IMR-90 (cell line): ENCODE measurements around the gene IGF2BP3. TPM values are rescaled to one million over a fixed set of nuclear protein-coding genes. Genes with fewer than 3 reads are reported as not detected.
A peak's percentile ranks its signal among the peaks of the same experiment; 100 is the strongest.

Experiments
- ATAC-seq: fragments of 200-7000 bp; cut with Tn5 transposase; 2 replicates; pipeline ENCODE4 v1.9.1; 2020; ENCODE audit warnings: low read depth, mild to moderate bottlenecking, moderate library complexity
- BruUV-seq: library from RNA; stranded (reverse); fragments of 400-500 nt; replicated peaks from 2 replicates; lab custom pipeline; 2021; lab: Mats Ljungman, UMichigan
- CTCF ChIA-PET: fragments of 300-600 bp; formaldehyde crosslinking; extraction: SDS; loops from one replicate; lab custom pipeline; 2021; ENCODE audit warnings: antibody characterized with exemption; lab: Yijun Ruan, JAX
- POLR2A ChIA-PET: fragments of 300-600 bp; sonication (Branson Sonifier 250); formaldehyde crosslinking; loops from one replicate; lab custom pipeline; 2022; ENCODE audit warnings: antibody characterized with exemption; ENCODE audit not compliant: unreplicated experiment; lab: Charles Lee
- DNase-seq: peaks from one replicate; pipeline ENCODE4 v3.0.0; 2013
- H2AFZ ChIP-seq: replicated peaks from 2 replicates; pipeline ENCODE3; 2013; ENCODE audit warnings: low read length, mild to moderate bottlenecking; ENCODE audit not compliant: poor library complexity
- H2AK5ac ChIP-seq: 2 replicates; pipeline ENCODE4 v1.6.1; 2013; ENCODE audit warnings: low read depth, low read length, inconsistent platforms
- H2AK9ac ChIP-seq: replicated peaks from 2 replicates; pipeline ENCODE3; 2013; ENCODE audit warnings: mild to moderate bottlenecking, low read depth, low read length, moderate library complexity; ENCODE audit not compliant: poor library complexity
- H2BK120ac ChIP-seq: 2 replicates; pipeline ENCODE4 v1.6.1; 2013; ENCODE audit warnings: low read depth, low read length, inconsistent platforms
- H2BK15ac ChIP-seq: 3 replicates; pipeline ENCODE4 v1.6.1; 2013; ENCODE audit warnings: low read depth, low read length, inconsistent platforms
- H2BK20ac ChIP-seq: 2 replicates; pipeline ENCODE4 v1.6.1; 2013; ENCODE audit warnings: low read depth, mild to moderate bottlenecking, inconsistent platforms, low read length, moderate library complexity
- H2BK5ac ChIP-seq: 2 replicates; pipeline ENCODE4 v1.6.1; 2013; ENCODE audit warnings: mild to moderate bottlenecking, low read depth, low read length, inconsistent platforms; ENCODE audit not compliant: poor library complexity, severe bottlenecking
- H3K14ac ChIP-seq: replicated peaks from 2 replicates; pipeline ENCODE4 v1.6.1; 2013; ENCODE audit warnings: low read depth, low read length, inconsistent platforms
- H3K18ac ChIP-seq: 2 replicates; pipeline ENCODE4 v1.6.1; 2013; ENCODE audit warnings: low read depth, low read length, control low read depth
- H3K23ac ChIP-seq: 2 replicates; pipeline ENCODE4 v1.6.1; 2013; ENCODE audit warnings: low read depth, low read length, inconsistent platforms
- H3K27ac ChIP-seq: 2 replicates; pipeline ENCODE4 v1.5.1; 2013; ENCODE audit warnings: mild to moderate bottlenecking, control low read depth, low read length; ENCODE audit not compliant: insufficient read depth
- H3K27me3 ChIP-seq: 2 replicates; pipeline ENCODE4 v1.6.1; 2013; ENCODE audit warnings: low read length; ENCODE audit not compliant: control insufficient read depth, insufficient read depth
- H3K36me3 ChIP-seq: 2 replicates; pipeline ENCODE4 v1.6.1; 2013; ENCODE audit warnings: low read length, mixed read lengths; ENCODE audit not compliant: control insufficient read depth, insufficient read depth
- H3K4ac ChIP-seq: 2 replicates; pipeline ENCODE4 v1.6.1; 2013; ENCODE audit warnings: low read depth, low read length, inconsistent platforms
- H3K4me1 ChIP-seq: 2 replicates; pipeline ENCODE4 v1.6.1; 2013; ENCODE audit warnings: low read length, mixed read lengths; ENCODE audit not compliant: control insufficient read depth, insufficient read depth
- H3K4me2 ChIP-seq: 2 replicates; pipeline ENCODE4 v1.6.1; 2013; ENCODE audit warnings: low read depth, mild to moderate bottlenecking, control low read depth, low read length, moderate library complexity
- H3K4me3 ChIP-seq: 2 replicates; pipeline ENCODE4 v1.5.1; 2013; ENCODE audit warnings: low read depth, mild to moderate bottlenecking, control low read depth, low read length, moderate library complexity; ENCODE audit not compliant: insufficient read depth
- H3K56ac ChIP-seq: 2 replicates; pipeline ENCODE4 v1.6.1; 2013; ENCODE audit warnings: low read length, inconsistent platforms; ENCODE audit not compliant: insufficient read depth; ENCODE audit errors: extremely low read depth
- H3K79me1 ChIP-seq, 2 experiments: 2 replicates each; pipeline ENCODE4 v1.6.1; 2013; ENCODE audit warnings: low read length in 2 of 2, inconsistent platforms in 1 of 2, low read depth in 1 of 2
- H3K9ac ChIP-seq: 2 replicates; pipeline ENCODE4 v1.6.1; 2013; ENCODE audit warnings: low read depth, low read length, control low read depth
- H3K9me1 ChIP-seq: 2 replicates; pipeline ENCODE4 v1.6.1; 2013; ENCODE audit warnings: low read length, inconsistent platforms; ENCODE audit not compliant: insufficient read depth
- H3K9me3 ChIP-seq: 2 replicates; pipeline ENCODE4 v1.6.1; 2013; ENCODE audit warnings: low read length; ENCODE audit not compliant: control insufficient read depth, insufficient read depth
- H4K20me1 ChIP-seq: 2 replicates; pipeline ENCODE4 v1.6.1; 2013; ENCODE audit warnings: low read length, inconsistent platforms; ENCODE audit not compliant: insufficient read depth
- H4K5ac ChIP-seq: 2 replicates; pipeline ENCODE4 v1.6.1; 2013; ENCODE audit warnings: mild to moderate bottlenecking, low read depth, low read length, control low read depth
- H4K8ac ChIP-seq, 2 experiments: 2 replicates each; pipeline ENCODE4 v1.6.1; 2013; ENCODE audit warnings: low read depth in 2 of 2, low read length in 2 of 2, control low read depth in 1 of 2, inconsistent platforms in 1 of 2
- H4K91ac ChIP-seq: 2 replicates; pipeline ENCODE4 v1.6.1; 2013; ENCODE audit warnings: low read depth, low read length, inconsistent platforms; ENCODE audit not compliant: insufficient read depth
- BHLHE40 ChIP-seq: fragments of 150-350 bp; IDR thresholded peaks from 2 replicates; pipeline ENCODE4 v1.6.1; 2016; ENCODE audit warnings: mild to moderate bottlenecking, low read depth, low read length
- CEBPB ChIP-seq: IDR thresholded peaks from 2 replicates; pipeline ENCODE4 v1.6.1; 2012; ENCODE audit warnings: low read depth, low read length, improper control_type of control experiment
- MAFK ChIP-seq: IDR thresholded peaks from 2 replicates; pipeline ENCODE4 v1.6.1; 2012; ENCODE audit warnings: low read depth, low read length, improper control_type of control experiment
- MAZ ChIP-seq: IDR thresholded peaks from 2 replicates; pipeline ENCODE4 v1.6.1; 2012; ENCODE audit warnings: low read depth, mild to moderate bottlenecking, low read length, improper control_type of control experiment, moderate library complexity, borderline replicate concordance
- POLR2A ChIP-seq: IDR thresholded peaks from 2 replicates; pipeline ENCODE4 v1.6.1; 2012; ENCODE audit warnings: mild to moderate bottlenecking, low read depth, low read length
- RCOR1 ChIP-seq: IDR thresholded peaks from 2 replicates; pipeline ENCODE4 v1.6.1; 2012; ENCODE audit warnings: mild to moderate bottlenecking, low read length, improper control_type of control experiment; ENCODE audit not compliant: insufficient replicate concordance
- RFX5 ChIP-seq: IDR thresholded peaks from 2 replicates; pipeline ENCODE4 v1.8.0; 2012; ENCODE audit warnings: low read depth, mild to moderate bottlenecking, low read length, moderate library complexity
- SMC3 ChIP-seq: fragments of 150-350 bp; IDR thresholded peaks from 2 replicates; pipeline ENCODE4 v1.6.1; 2016; ENCODE audit warnings: low read depth, mild to moderate bottlenecking, antibody characterized with exemption, low read length, moderate library complexity
- WGBS, 2 experiments: methylation state at CpG; one replicate each; pipeline versions ENCODE4 v1.1.5 to v1.1.7; 2013; ENCODE audit warnings: missing lambda C conversion rate in 2 of 2; ENCODE audit not compliant: insufficient read length in 1 of 2; ENCODE audit errors: extremely low coverage in 2 of 2; 5-methylcytosine and 5-hydroxymethylcytosine counted together
- dilution Hi-C: fragments of 300-500 bp; cut with HindIII; formaldehyde crosslinking; loops from one replicate; pipeline ENCODE4 v1.14.3; 2018; ENCODE audit warnings: low sequenced_read_pairs; ENCODE audit not compliant: unreplicated experiment
- in situ Hi-C: fragments of 300-500 bp; cut with MboI; formaldehyde crosslinking; loops from 3 replicates; pipeline ENCODE4 v1.14.3; 2019; ENCODE audit warnings: low sequenced_read_pairs, inconsistent platforms, mixed read lengths
- intact Hi-C: fragments of 100-400 bp; cut with micrococcal nuclease; formaldehyde crosslinking; loops from 2 replicates; pipeline ENCODE4 v1.10.0; 2022
- polyA plus RNA-seq, 3 experiments: library from polyadenylated mRNA; depleted of rRNA; stranded (reverse); fragments of >200 nt; gene quantifications; 2 replicates each; pipeline ENCODE4 v1.2.3, GENCODE V29; 2012; ENCODE audit warnings: low replicate concordance in 1 of 3
- total RNA-seq: library from RNA; depleted of rRNA; stranded (reverse); fragments of >200 nt; gene quantifications from 2 replicates; pipeline ENCODE4 v1.2.3, GENCODE V29; 2012
- TF ChIP-seq, protein P1 (sequence below): fragments of 150-350 bp; IDR thresholded peaks from 2 replicates; pipeline ENCODE4 v1.6.1; 2017; ENCODE audit warnings: mild to moderate bottlenecking, antibody characterized with exemption, low read length, low read depth
- TF ChIP-seq, protein P2 (sequence below): conservative IDR thresholded peaks from 2 replicates; pipeline ENCODE4 v1.5.1; 2012; ENCODE audit warnings: mild to moderate bottlenecking, low read depth, low read length, improper control_type of control experiment
- TF ChIP-seq, protein P3 (sequence below): fragments of 150-350 bp; IDR thresholded peaks from 2 replicates; pipeline ENCODE4 v1.6.1; 2016; ENCODE audit warnings: low read depth, mild to moderate bottlenecking, low read length, moderate library complexity, borderline replicate concordance

Gene IGF2BP3
- total and polyA plus RNA-seq, 2 of the 4 experiments (the other 2 are of a cell fraction): 50.9 to 59.3 TPM

DNA sequence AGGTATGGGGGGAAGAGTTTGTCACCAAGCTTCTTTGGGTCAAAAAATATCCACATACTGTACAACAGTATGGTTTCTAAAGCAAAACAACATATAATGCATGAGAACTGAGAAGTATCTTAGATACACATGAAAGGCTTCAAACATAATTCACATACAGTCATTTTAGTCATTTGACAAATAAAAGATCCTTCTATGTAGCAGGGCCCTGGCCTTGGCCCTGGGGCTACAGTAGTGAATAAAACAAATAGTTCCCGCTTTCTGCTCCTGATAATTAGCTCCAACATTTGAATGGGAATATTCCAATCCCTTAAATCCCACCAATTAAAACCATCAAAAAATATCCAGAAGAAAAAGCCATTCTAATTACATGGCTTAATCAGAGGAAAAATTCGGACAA is 119.8 kb downstream of the IGF2BP3 start:
- BruUV-seq: no TSS peak

More for the DNA sequence above, 119.8 kb downstream of the IGF2BP3 start:
- no peak for TF ChIP-seq SMC3
- TF ChIP-seq RFX5: no peak
- TF ChIP-seq BHLHE40: no peak
- TF ChIP-seq CEBPB: no peak
- TF ChIP-seq RCOR1: no peak
- no peak for TF ChIP-seq MAFK
- TF ChIP-seq, protein P1, sequence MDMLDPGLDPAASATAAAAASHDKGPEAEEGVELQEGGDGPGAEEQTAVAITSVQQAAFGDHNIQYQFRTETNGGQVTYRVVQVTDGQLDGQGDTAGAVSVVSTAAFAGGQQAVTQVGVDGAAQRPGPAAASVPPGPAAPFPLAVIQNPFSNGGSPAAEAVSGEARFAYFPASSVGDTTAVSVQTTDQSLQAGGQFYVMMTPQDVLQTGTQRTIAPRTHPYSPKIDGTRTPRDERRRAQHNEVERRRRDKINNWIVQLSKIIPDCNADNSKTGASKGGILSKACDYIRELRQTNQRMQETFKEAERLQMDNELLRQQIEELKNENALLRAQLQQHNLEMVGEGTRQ: no peak
- TF ChIP-seq MAZ: no peak
- no peak for TF ChIP-seq POLR2A
- TF ChIP-seq, protein P2, sequence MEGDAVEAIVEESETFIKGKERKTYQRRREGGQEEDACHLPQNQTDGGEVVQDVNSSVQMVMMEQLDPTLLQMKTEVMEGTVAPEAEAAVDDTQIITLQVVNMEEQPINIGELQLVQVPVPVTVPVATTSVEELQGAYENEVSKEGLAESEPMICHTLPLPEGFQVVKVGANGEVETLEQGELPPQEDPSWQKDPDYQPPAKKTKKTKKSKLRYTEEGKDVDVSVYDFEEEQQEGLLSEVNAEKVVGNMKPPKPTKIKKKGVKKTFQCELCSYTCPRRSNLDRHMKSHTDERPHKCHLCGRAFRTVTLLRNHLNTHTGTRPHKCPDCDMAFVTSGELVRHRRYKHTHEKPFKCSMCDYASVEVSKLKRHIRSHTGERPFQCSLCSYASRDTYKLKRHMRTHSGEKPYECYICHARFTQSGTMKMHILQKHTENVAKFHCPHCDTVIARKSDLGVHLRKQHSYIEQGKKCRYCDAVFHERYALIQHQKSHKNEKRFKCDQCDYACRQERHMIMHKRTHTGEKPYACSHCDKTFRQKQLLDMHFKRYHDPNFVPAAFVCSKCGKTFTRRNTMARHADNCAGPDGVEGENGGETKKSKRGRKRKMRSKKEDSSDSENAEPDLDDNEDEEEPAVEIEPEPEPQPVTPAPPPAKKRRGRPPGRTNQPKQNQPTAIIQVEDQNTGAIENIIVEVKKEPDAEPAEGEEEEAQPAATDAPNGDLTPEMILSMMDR: no peak
- TF ChIP-seq, protein P3, sequence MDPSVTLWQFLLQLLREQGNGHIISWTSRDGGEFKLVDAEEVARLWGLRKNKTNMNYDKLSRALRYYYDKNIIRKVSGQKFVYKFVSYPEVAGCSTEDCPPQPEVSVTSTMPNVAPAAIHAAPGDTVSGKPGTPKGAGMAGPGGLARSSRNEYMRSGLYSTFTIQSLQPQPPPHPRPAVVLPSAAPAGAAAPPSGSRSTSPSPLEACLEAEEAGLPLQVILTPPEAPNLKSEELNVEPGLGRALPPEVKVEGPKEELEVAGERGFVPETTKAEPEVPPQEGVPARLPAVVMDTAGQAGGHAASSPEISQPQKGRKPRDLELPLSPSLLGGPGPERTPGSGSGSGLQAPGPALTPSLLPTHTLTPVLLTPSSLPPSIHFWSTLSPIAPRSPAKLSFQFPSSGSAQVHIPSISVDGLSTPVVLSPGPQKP: no peak
- ChIA-PET POLR2A (no interaction called here), CTCF (no interaction called here)
- H3K9me3 ChIP-seq: no peaks in the 10 kb centered on the region
- no peaks in the 10 kb centered on the region for H3K27me3 ChIP-seq
- H3K4ac ChIP-seq: peak overlapping the region; percentile 38; the same call in 1 of the 2 replicates
- H3K56ac ChIP-seq: peak overlapping the region; percentile 43; the same call in 1 of the 2 replicates
- H3K18ac ChIP-seq: peak overlapping the region; percentile 26; the same call in 1 of the 2 replicates
- H3K9me1 ChIP-seq: peaks cover 28% of the 10 kb centered on the region
- intact Hi-C loops: no loop called here
- H4K20me1 ChIP-seq: peaks cover 4% of the 10 kb centered on the region; the same call in 1 of the 2 replicates
- no peak overlapping the region for H3K4me2 ChIP-seq
- DNase-seq (no peak), ATAC-seq (no peak)
- no CpG with 5 or more reads among the region's 2 CpGs for WGBS, 2 experiments
- peaks cover 7% of the 10 kb centered on the region for H3K36me3 ChIP-seq
- H3K27ac ChIP-seq: no peak overlapping the region
- in situ Hi-C loops: no loop called here
- peak overlapping the region; percentile 25; the same call in 1 of the 2 replicates for H4K5ac ChIP-seq
- H2AK5ac ChIP-seq: peak overlapping the region; percentile 72; the same call in 1 of the 2 replicates
- H3K9ac ChIP-seq: no peak overlapping the region
- H2BK20ac ChIP-seq: 0 out of 2 replicates have a peak overlapping the region, but pooled peaks have one; percentile 43
- H3K4me1 ChIP-seq: peaks cover 18% of the 10 kb centered on the region
- H2AK9ac ChIP-seq: no peak overlapping the region
- no peak overlapping the region for H3K4me3 ChIP-seq
- peak overlapping the region; percentile 72; the same call in 1 of the 3 replicates for H2BK15ac ChIP-seq
- H2AFZ ChIP-seq: no peak overlapping the region
- peaks cover 21 to 75% of the 10 kb centered on the region in 2 experiments for H3K79me1 ChIP-seq
- H3K14ac ChIP-seq: peak overlapping the region; percentile 61
- H2BK5ac ChIP-seq: peak overlapping the region; percentile 69
- H3K23ac ChIP-seq: no peak overlapping the region
- dilution Hi-C loops: no loop called here
- peak overlapping the region; percentile 87; the same call in 1 of the 2 replicates for H2BK120ac ChIP-seq
- H4K91ac ChIP-seq: peak overlapping the region; percentile 17; the same call in 1 of the 2 replicates
- H4K8ac ChIP-seq: peak overlapping the region; percentile 7 to 22; a peak in 2 of 4 replicates
